Testis (tissue), 3 donors: ENCODE data around the gene NDUFV2. TPM values are rescaled to one million over a fixed set of nuclear protein-coding genes. Genes with fewer than 3 reads are reported as not detected.

Source experiments
- DNase-seq: peaks from one replicate; pipeline ENCODE4 v3.0.0-alpha.2; 2019
- H3K27ac ChIP-seq, 2 donors: fragments of 200-600 bp; sonication (generic); one replicate each; pipeline ENCODE4 v1.5.1; 2019
- H3K27me3 ChIP-seq: fragments of 200-600 bp; sonication (generic); one replicate; pipeline ENCODE4 v1.5.1; 2019
- H3K36me3 ChIP-seq: fragments of 200-600 bp; sonication (generic); one replicate; pipeline ENCODE4 v1.5.1; 2017; ENCODE audit warnings: low read depth; ENCODE audit errors: missing control alignments
- H3K4me1 ChIP-seq: fragments of 200-600 bp; sonication (generic); one replicate; pipeline ENCODE4 v1.5.1; 2019
- H3K4me3 ChIP-seq, 2 donors: fragments of 200-600 bp; sonication (generic); one replicate each; pipeline ENCODE4 v1.5.1; 2017 to 2019
- H3K9me3 ChIP-seq: fragments of 200-600 bp; sonication (generic); one replicate; pipeline ENCODE4 v1.5.1; 2017
- CTCF ChIP-seq, 3 experiments: fragments of 450-650 bp in 2 of 3; fragments of 200-600 bp in 1 of 3; sonication (generic) in 1 of 3; IDR thresholded peaks; one replicate each; pipeline ENCODE4 v1.5.1; 2016 to 2019; ENCODE audit warnings: antibody characterized with exemption in 3 of 3, mild to moderate bottlenecking in 2 of 3, moderate library complexity in 1 of 3
- POLR2A ChIP-seq: fragments of 450-650 bp; IDR thresholded peaks from one replicate; pipeline ENCODE4 v1.6.1; 2017; ENCODE audit warnings: antibody characterized with exemption, mild to moderate bottlenecking, moderate library complexity
- WGBS, 2 donors: methylation state at CpG; one replicate each; pipeline ENCODE4 v1.1.5; 2018; 5-methylcytosine and 5-hydroxymethylcytosine counted together
- intact Hi-C: fragments of 100-400 bp; cut with DNase I; formaldehyde crosslinking; loops from one replicate; pipeline ENCODE4 v1.15.1; 2023; ENCODE audit warnings: low total_unique reads
- polyA plus RNA-seq: library from polyadenylated mRNA; stranded (reverse); fragments of 350-450 nt; fragmentation: Illumina TruSeq; extraction: RNeasy Lipid Tissue Mini Kit (QIAGEN cat#74804); gene quantifications from one replicate; pipeline ENCODE4 v1.2.3, GENCODE V29; 2014; ENCODE audit warnings: low read depth, low replicate concordance; ENCODE audit not compliant: insufficient read depth
- total RNA-seq, 2 donors: library from RNA; depleted of rRNA; stranded (reverse); fragments of >200 nt; gene quantifications; one replicate each; pipeline ENCODE4 v1.2.3, GENCODE V29; 2016

The NDUFV2 gene
- total and polyA plus RNA-seq, 3 donors from 2014 or later, result 115 to 171 (median 120) TPM

GRCh38 chr18:9126337-9126736 is 23.8 kb downstream of the NDUFV2 start:
- H3K36me3 ChIP-seq, result no peaks in the 10 kb centered on the region
- no peak overlapping the region for H3K4me3 ChIP-seq
- intact Hi-C loops, result no loop called here
- H3K4me1 ChIP-seq, result no peaks in the 10 kb centered on the region
- TF ChIP-seq CTCF (IDR thresholded peaks at IDR 0.05) (no peak), POLR2A (no peak)
- WGBS, 2 donors, result 73 to 78% methylated on average over 3 of the region's 3 CpGs
- H3K27ac ChIP-seq, result no peak overlapping the region
- H3K9me3 ChIP-seq, result no peaks in the 10 kb centered on the region
- H3K27me3 ChIP-seq, result no peaks in the 10 kb centered on the region
- DNase-seq, result no peak

GRCh38 chr18:9130195-9130594 is 27.7 kb downstream of the NDUFV2 start:
- Histone ChIP-seq H3K27me3 (no peaks in the 10 kb centered on the region), H3K4me3 (no peak overlapping the region), H3K4me1 (no peaks in the 10 kb centered on the region), H3K36me3 (no peaks in the 10 kb centered on the region), H3K9me3 (no peaks in the 10 kb centered on the region), H3K27ac (no peak overlapping the region)
- 80 to 84% methylated on average over 4 of the region's 4 CpGs for WGBS, 2 donors
- TF ChIP-seq CTCF (IDR thresholded peaks at IDR 0.05), result no peak
- no peak for TF ChIP-seq POLR2A
- intact Hi-C loops, result no loop called here
- no peak for DNase-seq

GRCh38 chr18:9130806-9131205 is 28.3 kb downstream of the NDUFV2 start:
- no peak overlapping the region for H3K27ac ChIP-seq
- WGBS, 2 donors, result 70 to 84% methylated on average over 2 of the region's 2 CpGs

GRCh38 chr18:9132628-9133027 is 30.1 kb downstream of the NDUFV2 start:
- WGBS, 2 donors, result 90 to 97% methylated on average over 4 of the region's 4 CpGs
- Histone ChIP-seq H3K27me3 (no peaks in the 10 kb centered on the region), H3K36me3 (no peaks in the 10 kb centered on the region), H3K27ac (no peak overlapping the region), H3K4me1 (no peaks in the 10 kb centered on the region), H3K4me3 (no peak overlapping the region), H3K9me3 (no peaks in the 10 kb centered on the region)
- intact Hi-C loops, result no loop called here
- TF ChIP-seq POLR2A, result no peak
- TF ChIP-seq CTCF (IDR thresholded peaks at IDR 0.05), result no peak
- DNase-seq, result no peak

More at GRCh38 chr18:9130806-9131205, 28.3 kb downstream of the NDUFV2 start:
- intact Hi-C loops, result no loop called here
- Histone ChIP-seq H3K9me3 (no peaks in the 10 kb centered on the region), H3K4me1 (no peaks in the 10 kb centered on the region), H3K27me3 (no peaks in the 10 kb centered on the region), H3K36me3 (no peaks in the 10 kb centered on the region), H3K4me3 (no peak overlapping the region)
- TF ChIP-seq POLR2A, result no peak
- no peak for TF ChIP-seq CTCF (IDR thresholded peaks at IDR 0.05)
- no peak for DNase-seq

GRCh38 chr18:9133225-9133624 is 30.7 kb downstream of the NDUFV2 start:
- 91 to 98% methylated on average over 2 of the region's 2 CpGs for WGBS, 2 donors
- no peak overlapping the region for H3K27ac ChIP-seq
- no peak for TF ChIP-seq POLR2A
- no peak for TF ChIP-seq CTCF (IDR thresholded peaks at IDR 0.05)
- H3K4me1 ChIP-seq, result no peaks in the 10 kb centered on the region
- no peaks in the 10 kb centered on the region for H3K27me3 ChIP-seq
- H3K36me3 ChIP-seq, result no peaks in the 10 kb centered on the region
- H3K9me3 ChIP-seq, result no peaks in the 10 kb centered on the region
- DNase-seq, result no peak
- H3K4me3 ChIP-seq, result no peak overlapping the region
- intact Hi-C loops, result no loop called here
